ENCODE data around the gene KCNJ11.

KCNJ11 gene

GRCh38 chr11:17395978-17396377 lies 7.5 kb upstream of the KCNJ11 start:
- FAIRE-seq, result no peak
- TF ChIP-seq POLR2AphosphoS5 (IDR thresholded peaks at IDR 0.05; ENCODE audit: low read depth, low read length) (no peak), TAF1 (IDR thresholded peaks at IDR 0.05; ENCODE audit: low read depth, low read length) (no peak), POU2F2 (IDR thresholded peaks at IDR 0.05; ENCODE audit: low read depth, low read length) (no peak), SPI1 (IDR thresholded peaks at IDR 0.05; ENCODE audit: low read depth, low read length) (no peak), POLR2A (IDR thresholded peaks at IDR 0.05; ENCODE audit: low read depth, low read length) (no peak), PAX5 (IDR thresholded peaks at IDR 0.05; ENCODE audit: insufficient read depth, low read length, severe bottlenecking) (no peak)
- no peak for DNase-seq (ENCODE audit: insufficient read length, low spot score)

GRCh38 chr11:17395554-17395961 lies 7.1 kb upstream of the KCNJ11 start:
- FAIRE-seq (no peak), DNase-seq (ENCODE audit: insufficient read length, low spot score) (no peak)
- TF ChIP-seq POLR2A (IDR thresholded peaks at IDR 0.05; ENCODE audit: low read depth, low read length), result no peak

- DNase-seq (ENCODE audit: insufficient read length, low spot score) (no peak), FAIRE-seq (no peak)
- TF ChIP-seq TAF1 (IDR thresholded peaks at IDR 0.05; ENCODE audit: low read depth, low read length) (no peak), POLR2AphosphoS5 (IDR thresholded peaks at IDR 0.05; ENCODE audit: low read depth, low read length) (no peak), SPI1 (IDR thresholded peaks at IDR 0.05; ENCODE audit: low read depth, low read length) (no peak), POU2F2 (IDR thresholded peaks at IDR 0.05; ENCODE audit: low read depth, low read length) (no peak), PAX5 (IDR thresholded peaks at IDR 0.05; ENCODE audit: insufficient read depth, low read length, severe bottlenecking) (no peak)
These were observed 6.4 kb upstream of the KCNJ11 start for GRCh38 chr11:17394743-17395390.

- TF ChIP-seq POU2F2 (IDR thresholded peaks at IDR 0.05; ENCODE audit: low read depth, low read length), result no peak
- TF ChIP-seq SPI1 (IDR thresholded peaks at IDR 0.05; ENCODE audit: low read depth, low read length), result no peak
- TF ChIP-seq PAX5 (IDR thresholded peaks at IDR 0.05; ENCODE audit: insufficient read depth, low read length, severe bottlenecking), result no peak
- no peak for TF ChIP-seq TAF1 (IDR thresholded peaks at IDR 0.05; ENCODE audit: low read depth, low read length)
- no peak for TF ChIP-seq POLR2A (IDR thresholded peaks at IDR 0.05; ENCODE audit: low read depth, low read length)
- no peak for TF ChIP-seq POLR2AphosphoS5 (IDR thresholded peaks at IDR 0.05; ENCODE audit: low read depth, low read length)
- FAIRE-seq (no peak), DNase-seq (ENCODE audit: insufficient read length, low spot score) (no peak)
These were observed 5.0 kb upstream of the KCNJ11 start for GRCh38 chr11:17393472-17393871.

GRCh38 chr11:17392872-17393271 lies 4.4 kb upstream of the KCNJ11 start:
- TF ChIP-seq POLR2A (IDR thresholded peaks at IDR 0.05; ENCODE audit: low read depth, low read length), result no peak
- TF ChIP-seq POU2F2 (IDR thresholded peaks at IDR 0.05; ENCODE audit: low read depth, low read length), result no peak
- TF ChIP-seq SPI1 (IDR thresholded peaks at IDR 0.05; ENCODE audit: low read depth, low read length), result no peak
- TF ChIP-seq PAX5 (IDR thresholded peaks at IDR 0.05; ENCODE audit: insufficient read depth, low read length, severe bottlenecking), result no peak
- TF ChIP-seq POLR2AphosphoS5 (IDR thresholded peaks at IDR 0.05; ENCODE audit: low read depth, low read length), result no peak
- no peak for TF ChIP-seq TAF1 (IDR thresholded peaks at IDR 0.05; ENCODE audit: low read depth, low read length)

GRCh38 chr11:17391493-17392355 lies 3.3 kb upstream of the KCNJ11 start:
- no peak for FAIRE-seq

More at GRCh38 chr11:17392872-17393271, 4.4 kb upstream of the KCNJ11 start:
- DNase-seq (ENCODE audit: insufficient read length, low spot score), result no peak
- FAIRE-seq, result no peak

GRCh38 chr11:17389957-17390649 lies 1.6 kb upstream of the KCNJ11 start:
- no peak for DNase-seq (ENCODE audit: insufficient read length, low spot score)
- TF ChIP-seq SPI1 (IDR thresholded peaks at IDR 0.05; ENCODE audit: low read depth, low read length) (no peak), POU2F2 (IDR thresholded peaks at IDR 0.05; ENCODE audit: low read depth, low read length) (no peak), PAX5 (IDR thresholded peaks at IDR 0.05; ENCODE audit: insufficient read depth, low read length, severe bottlenecking) (no peak), POLR2A (IDR thresholded peaks at IDR 0.05; ENCODE audit: low read depth, low read length) (no peak), POLR2AphosphoS5 (IDR thresholded peaks at IDR 0.05; ENCODE audit: low read depth, low read length) (no peak), TAF1 (IDR thresholded peaks at IDR 0.05; ENCODE audit: low read depth, low read length) (no peak)
- no peak for FAIRE-seq

More at GRCh38 chr11:17391493-17392355, 3.3 kb upstream of the KCNJ11 start:
- DNase-seq (ENCODE audit: insufficient read length, low spot score), result no peak
- no peak for TF ChIP-seq SPI1 (IDR thresholded peaks at IDR 0.05; ENCODE audit: low read depth, low read length)
- TF ChIP-seq POU2F2 (IDR thresholded peaks at IDR 0.05; ENCODE audit: low read depth, low read length), result no peak
- no peak for TF ChIP-seq POLR2AphosphoS5 (IDR thresholded peaks at IDR 0.05; ENCODE audit: low read depth, low read length)
- TF ChIP-seq TAF1 (IDR thresholded peaks at IDR 0.05; ENCODE audit: low read depth, low read length), result no peak
- TF ChIP-seq PAX5 (IDR thresholded peaks at IDR 0.05; ENCODE audit: insufficient read depth, low read length, severe bottlenecking), result no peak
- TF ChIP-seq POLR2A (IDR thresholded peaks at IDR 0.05; ENCODE audit: low read depth, low read length), result no peak

- no peak for TF ChIP-seq SPI1 (IDR thresholded peaks at IDR 0.05; ENCODE audit: low read depth, low read length)
- TF ChIP-seq POU2F2 (IDR thresholded peaks at IDR 0.05; ENCODE audit: low read depth, low read length), result no peak
- no peak for TF ChIP-seq TAF1 (IDR thresholded peaks at IDR 0.05; ENCODE audit: low read depth, low read length)
- TF ChIP-seq PAX5 (IDR thresholded peaks at IDR 0.05; ENCODE audit: insufficient read depth, low read length, severe bottlenecking), result no peak
- TF ChIP-seq POLR2A (IDR thresholded peaks at IDR 0.05; ENCODE audit: low read depth, low read length), result no peak
- TF ChIP-seq POLR2AphosphoS5 (IDR thresholded peaks at IDR 0.05; ENCODE audit: low read depth, low read length), result no peak
- FAIRE-seq (no peak), DNase-seq (ENCODE audit: insufficient read length, low spot score) (peak; percentile 84)
These were observed 925 bp upstream of the KCNJ11 start for GRCh38 chr11:17389211-17389956.
